Measurements from ENCODE around the gene AFAP1.

AFAP1 gene

DNA sequence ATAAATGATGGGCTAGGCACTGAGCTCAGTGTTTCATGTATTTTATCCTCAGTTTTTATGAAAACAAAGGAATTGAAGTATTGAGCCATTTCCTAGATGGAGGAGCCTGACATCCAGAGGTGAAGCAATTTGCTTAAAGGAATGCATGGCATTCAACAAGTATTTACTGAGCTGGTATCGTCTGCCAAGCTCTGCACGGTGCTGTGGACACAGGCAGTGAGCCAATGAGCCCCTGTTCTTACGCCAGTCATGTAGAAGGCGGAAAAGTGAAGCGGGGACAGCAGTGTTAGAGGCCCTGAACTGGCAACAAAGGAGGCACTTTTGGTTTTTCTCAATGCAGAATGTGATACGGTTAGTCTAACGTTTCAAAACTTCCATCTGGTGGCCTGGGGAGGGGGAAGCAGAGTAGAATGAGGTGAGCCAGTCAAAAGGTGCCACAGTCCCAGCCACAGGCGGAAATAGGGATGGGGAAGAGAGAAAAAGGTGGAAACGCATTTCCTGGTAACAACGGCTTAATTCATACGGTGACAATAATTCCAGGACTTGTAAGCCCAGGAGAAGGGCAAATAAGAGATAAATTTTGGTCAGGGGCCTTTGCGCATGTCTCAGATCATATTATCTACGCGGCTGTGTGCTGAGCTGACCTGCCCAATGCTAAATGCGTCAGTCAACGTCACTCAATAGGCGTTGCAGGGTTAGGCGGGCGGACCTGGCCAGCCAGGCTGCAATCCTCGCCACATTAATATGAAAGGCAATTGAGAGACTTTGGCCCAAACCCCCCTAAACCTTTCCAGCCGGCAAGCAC is 133.9 kb downstream of the AFAP1 start:
- peak in 5 of 51 donors; percentile 24 to 66 (median 37) for DNase-seq

DNA sequence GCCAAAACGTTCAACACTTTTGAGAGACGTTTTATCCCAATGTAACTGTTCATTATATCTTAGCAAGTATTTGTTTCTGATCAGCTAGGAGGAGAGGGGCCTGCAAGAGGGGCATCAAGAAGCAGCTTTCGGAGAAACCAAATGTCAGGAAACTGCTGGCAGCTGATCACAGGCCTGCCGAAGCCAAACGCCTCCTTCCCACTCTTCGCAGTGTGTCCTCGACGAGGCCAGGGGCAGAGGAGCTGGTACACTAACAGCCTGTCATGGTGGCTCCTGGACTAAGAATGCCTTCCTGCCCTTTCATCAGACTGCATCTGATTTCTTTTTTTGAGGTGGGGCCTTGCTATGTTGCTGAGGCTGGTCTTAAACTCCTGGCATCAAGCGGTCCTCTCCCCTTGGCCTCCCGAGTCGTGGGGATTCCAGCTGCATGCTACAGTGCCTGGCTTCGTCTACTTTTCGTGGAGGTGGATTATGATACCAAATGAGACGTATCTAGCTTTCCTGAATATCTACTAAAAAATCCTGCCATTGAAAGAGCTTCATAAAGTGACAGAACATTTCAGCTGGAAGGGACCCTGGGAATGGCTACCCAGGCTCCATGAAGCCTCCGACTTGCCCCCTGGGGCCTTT is 134.8 kb downstream of the AFAP1 start:
- DNase-seq = no peak

DNA sequence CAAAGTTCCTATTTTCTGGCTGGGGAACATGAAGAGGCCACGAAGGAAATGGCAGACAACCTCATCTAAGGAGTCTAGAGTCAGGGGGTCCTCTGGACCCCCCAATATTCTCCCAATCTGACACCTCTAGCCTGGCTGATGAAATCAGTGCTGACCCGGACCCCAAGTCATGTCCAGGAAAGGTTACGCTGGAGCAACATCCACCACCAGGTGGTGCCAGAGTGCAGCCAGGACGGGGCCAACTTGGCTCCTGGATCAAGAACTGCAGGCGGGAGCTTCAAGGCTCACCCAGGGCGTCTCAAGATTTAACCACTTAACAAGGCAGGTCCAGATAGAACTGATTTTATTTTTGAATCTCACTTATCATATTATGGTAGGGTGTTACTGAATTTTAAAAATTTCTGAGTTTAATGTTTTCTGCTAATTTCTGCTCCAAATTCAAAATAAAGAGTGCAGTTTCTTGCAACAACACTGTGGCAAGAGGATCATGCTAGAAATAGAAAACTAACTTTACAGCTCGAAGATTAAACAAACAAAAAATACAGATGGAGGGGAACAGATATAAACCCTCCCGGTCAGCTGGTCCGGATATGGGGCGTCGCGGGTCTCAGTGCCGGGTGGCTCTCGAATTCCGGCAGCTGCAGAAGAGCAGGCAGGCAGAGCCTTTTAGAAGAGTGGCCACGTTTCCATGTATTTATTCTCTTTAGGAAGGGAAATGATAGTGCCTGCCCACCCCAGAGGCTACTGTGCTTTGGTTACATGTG is 135.5 kb downstream of the AFAP1 start:
- DNase-seq = peak in 50 of 51 donors; percentile 2 to 88 (median 66)

DNA sequence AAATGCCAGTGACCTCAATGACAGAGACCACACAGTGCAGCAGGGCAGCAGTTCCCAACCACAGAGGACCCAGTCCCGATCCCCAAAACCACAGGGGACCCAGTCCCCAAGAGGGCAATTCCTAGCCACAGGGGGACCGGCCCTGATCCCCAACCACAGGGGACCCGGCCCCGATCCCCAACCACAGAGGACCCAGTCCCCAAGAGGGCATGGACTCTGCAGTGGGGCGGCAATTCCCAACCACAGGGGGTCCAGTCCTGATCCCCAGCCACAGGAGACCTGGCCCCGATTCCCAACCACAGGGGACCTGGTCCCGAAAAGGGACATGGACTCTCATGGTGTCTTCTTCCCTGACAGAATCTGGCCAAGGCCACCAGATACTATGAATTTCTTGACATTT is 136.3 kb downstream of the AFAP1 start:
- DNase-seq = no peak

DNA sequence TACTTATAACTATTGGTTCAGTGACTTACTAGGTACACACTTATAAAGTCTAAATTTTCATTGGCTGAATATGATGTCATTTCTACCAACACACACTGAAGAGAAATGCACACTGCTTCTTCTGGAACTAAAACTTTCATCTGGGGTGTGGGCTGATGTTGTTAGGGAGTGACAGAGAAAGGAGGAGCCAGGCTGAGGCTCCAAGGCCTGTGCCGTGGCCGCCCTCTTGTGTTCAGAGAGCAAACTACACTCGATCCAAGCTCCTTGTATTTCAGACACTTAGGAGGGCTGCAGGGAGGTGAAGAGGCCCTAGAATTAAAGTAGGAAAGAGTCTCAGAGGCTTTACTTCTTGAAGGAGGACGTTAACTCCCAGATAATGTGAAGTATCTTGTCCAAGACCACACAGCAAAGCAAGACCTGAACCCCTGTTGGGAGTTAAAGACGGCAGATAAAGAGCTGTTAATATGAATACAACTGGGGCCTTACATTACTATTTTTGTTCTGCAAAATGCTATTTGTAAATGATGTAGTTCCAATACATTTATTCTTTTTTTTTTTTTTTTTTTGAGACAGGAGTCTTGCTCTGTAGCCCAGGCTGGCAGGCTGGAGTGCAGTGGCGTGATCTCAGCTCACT is 137.5 kb downstream of the AFAP1 start:
- DNase-seq = peak in 46 of 51 donors; percentile 11 to 89 (median 60)

DNA sequence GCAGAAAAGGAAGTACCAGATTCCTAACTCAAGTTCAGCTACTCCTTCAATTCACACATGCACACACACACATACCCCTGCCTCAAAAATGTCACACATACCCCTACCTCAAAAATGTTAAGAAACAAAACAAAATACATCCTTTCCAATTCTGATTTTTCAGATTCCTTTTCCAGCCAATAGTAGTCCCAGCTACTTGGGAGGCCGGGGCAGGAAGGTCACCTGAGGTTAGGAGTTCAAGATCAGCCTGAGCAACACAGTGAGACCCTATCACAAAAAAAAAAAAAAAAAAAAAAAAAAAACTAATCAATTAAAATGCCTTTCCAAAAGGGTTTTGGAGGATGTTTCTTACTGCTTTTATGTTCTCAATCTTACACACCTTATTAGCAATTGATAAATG is 138.0 kb downstream of the AFAP1 start:
- no peak for DNase-seq

DNA sequence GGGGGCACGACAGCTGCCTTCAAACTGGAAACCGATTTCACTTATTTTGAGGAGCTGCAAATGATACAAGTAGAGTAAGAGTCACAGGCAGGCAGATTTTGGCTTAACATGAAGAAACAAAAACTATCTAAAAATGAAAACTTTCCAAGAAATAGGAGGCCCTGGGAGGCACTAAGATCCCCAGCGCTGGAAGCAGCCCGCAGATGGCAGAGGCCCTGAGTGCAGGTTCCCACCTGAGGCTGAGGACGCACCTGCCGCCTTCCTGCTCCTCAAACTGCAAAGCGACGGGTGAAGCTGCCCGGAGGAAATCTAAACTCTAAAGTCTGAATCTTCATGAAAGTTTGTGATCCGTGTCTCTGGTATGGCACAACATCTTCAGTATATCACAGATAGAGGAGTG is 138.7 kb downstream of the AFAP1 start:
- DNase-seq = no peak

DNA sequence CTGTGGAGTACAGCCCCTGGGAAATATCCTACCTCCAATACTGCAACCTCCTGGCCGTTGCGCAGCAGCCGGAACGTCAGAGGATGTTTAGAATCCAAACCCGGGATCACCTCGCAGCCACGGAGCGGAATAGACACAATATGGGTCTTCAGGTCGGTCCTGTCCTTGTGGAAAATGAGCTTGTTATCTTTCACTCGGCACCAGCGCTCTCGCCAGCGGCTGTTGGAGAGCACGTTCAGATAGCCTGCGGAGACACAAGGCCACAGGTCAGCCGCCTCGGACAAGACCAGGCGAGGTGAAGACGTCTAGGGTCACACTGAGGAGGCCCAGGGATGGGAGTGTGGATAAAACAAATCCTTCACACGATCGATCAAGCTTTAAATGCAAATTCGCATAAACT is 139.3 kb downstream of the AFAP1 start:
- DNase-seq = no peak

DNA sequence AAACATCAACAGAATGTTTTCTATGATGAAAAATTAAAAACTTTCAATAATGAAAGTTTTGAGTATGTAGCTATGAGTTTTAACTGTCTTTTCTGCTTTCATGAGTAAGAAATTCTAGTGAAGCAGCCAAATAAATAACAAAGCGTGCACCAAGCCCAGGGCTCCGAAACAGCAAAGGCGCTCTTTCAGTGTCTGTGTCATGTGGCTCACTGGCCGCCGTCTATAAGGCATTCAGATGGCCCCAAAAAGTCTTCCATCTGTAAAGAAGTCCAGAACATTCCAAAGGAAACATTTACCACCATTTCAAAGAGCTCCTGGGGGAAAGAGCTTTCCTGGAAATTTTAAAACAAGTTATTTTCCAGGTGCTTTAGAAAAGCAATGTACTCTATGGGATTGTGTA is 139.9 kb downstream of the AFAP1 start:
- DNase-seq = peak in 12 of 51 donors; percentile 14 to 49 (median 26)

DNA sequence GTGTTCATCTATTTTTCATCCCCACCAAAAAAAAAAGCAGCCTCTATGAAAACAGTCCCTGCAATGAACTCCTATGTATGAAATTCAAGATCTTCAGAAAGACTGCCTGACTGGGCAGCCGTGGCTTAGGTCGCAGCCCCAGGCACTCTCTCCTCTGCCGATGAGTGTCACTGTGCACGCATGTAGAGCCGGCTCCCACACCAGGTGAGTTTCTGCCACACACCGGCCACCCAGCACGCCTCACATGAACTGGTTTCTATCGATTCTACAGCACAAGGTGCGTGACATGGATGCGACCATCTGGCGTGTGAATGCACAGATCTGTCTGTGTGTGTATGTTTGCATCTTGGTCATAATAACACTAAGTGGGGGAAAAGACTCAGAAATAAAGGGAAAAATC is 140.4 kb downstream of the AFAP1 start:
- DNase-seq = no peak

DNA sequence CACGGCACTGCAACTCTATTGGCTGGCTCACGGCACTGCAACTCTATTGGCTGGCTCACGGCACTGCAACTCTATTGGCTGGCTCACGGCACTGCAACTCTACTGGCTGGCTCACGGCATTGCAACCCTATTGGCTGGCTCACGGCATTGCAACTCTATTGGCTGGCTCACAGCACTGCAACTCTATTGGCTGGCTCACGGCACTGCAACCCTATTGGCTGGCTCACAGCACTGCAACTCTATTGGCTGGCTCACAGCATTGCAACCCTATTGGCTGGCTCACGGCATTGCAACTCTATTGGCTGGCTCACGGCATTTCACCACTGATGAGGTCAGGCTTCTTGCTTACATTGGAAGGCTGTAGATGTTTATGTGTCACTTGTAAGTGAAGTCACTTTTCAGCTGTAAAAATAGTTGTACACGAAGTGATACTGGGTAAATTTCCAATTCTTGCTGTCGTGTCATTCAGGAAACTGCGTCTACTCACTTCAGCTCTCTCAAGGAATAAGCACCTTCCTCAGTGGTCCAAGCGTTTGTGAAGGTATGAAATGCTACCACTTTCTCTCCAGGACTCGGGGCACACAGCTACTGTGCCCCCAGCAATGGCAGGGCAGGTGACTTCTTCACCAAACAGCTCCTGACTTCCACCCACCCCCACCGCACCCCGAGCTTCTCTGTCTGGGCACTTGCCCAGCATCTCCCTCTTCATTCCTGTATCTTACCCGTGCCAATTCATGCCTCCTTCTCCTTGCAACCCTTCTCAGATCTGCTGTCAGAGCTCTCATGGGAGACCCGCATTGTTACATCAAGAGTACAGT is 141.3 kb downstream of the AFAP1 start:
- DNase-seq = no peak

DNA sequence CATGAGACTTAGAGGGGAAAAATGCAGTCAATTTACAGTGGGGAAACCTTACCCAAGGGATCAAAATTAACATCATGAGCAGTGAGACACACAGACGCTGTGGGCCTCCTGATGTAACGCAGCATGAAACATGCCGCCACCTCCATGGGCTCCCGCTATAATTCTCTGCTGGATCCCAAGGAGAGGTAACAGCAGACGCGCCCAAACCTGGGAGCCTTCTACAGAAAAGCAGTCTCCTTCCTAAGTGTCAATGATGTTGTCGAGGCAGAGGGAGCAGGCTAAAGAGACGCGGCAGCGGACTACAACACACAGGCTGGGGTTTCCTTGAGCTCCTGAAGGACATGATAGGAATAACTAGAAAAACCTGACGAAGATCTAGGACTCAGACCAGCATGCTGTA is 142.3 kb downstream of the AFAP1 start:
- no peak for DNase-seq

DNA sequence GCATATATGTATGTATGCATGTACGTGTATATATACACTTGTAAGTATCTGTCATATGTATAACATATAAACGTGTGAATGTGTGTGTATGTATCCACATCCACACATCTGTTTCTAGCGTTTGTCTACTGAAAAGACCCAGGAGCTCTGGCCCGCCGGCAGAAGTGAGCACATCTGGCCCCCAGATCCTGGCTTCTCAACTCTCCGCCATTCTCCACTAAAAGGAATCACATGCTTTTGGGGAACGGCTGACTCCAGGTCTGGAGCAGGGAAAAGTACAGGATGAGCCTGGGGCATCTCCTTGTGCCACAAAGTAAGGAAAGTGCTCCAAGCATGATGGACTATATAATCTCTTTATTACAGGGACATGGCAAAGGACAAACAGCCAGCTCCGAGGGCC is 143.7 kb downstream of the AFAP1 start:
- DNase-seq = no peak

DNA sequence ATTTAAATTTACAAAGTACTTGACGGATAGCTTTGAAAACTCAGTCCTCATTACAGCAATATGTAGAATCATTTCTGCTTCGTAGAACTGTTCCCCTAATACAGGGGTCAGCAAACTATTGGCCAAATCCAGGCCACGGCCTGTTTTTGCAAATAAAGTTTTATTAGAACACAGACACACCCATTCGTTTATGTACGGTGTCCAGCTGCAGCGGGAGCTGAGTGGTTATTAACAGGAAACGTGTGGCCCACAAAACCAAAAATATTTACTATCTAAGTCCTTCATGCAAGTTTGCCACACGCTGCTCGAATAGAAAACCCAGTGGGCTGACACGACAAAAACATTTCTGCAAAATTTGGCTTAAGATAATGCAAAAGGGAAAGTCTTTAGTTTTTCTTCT is 146.5 kb downstream of the AFAP1 start:
- no peak for DNase-seq

DNA sequence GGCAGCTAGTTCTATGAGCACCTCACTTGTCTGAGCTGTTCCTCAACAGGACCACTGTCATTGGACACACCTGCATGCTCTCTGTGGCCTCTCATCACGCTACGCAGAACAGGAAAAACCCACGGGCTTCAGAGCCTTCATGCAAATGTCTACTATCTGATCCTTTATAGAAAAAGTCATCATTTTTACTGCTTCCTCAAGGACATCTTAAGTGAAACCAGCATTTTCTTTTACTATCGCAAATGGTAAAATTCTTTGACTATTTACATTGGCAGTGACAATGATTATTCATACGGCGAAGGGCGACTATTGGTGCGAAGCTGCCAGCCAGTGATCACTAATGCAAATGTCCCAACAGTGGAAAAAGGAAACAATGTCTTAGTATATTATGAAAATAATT is 147.0 kb downstream of the AFAP1 start:
- DNase-seq = no peak

DNA sequence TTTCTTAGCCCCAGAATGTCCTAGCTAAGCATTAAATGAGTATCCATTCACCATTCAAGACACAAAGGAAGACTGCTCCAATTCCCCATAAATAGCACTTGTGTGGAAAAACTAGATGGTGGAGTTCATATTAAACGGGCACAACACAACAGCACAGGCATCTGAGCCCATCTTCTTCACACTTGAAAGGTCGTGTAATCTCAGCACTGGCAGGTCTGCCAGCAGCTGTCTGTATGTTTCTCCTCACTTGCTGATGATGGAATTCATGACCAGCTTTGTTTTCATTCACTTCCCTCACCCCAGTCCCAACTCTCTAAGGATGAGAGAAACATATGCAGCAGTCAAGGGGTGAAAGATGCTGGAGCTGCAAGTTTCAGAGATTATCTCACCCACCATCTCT is 148.7 kb downstream of the AFAP1 start:
- DNase-seq = no peak

DNA sequence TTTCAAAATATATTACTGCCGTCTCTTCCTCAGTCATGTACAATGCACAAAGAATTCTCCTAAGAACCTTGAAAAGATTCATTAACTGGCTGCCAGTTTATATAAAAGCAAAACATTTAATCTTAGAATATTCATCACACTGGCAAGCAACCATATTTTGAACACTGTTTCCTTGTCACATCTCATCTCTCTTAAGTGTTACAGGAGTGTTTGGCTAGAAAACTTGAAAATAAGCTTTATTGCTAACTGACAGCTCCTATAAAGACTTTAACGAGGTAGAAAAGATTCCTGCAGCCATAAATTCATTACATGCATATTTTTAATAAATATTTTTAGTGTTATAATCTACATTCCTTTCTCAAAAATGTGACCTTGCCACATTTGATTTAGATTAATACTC is 149.6 kb downstream of the AFAP1 start:
- no peak for DNase-seq

DNA sequence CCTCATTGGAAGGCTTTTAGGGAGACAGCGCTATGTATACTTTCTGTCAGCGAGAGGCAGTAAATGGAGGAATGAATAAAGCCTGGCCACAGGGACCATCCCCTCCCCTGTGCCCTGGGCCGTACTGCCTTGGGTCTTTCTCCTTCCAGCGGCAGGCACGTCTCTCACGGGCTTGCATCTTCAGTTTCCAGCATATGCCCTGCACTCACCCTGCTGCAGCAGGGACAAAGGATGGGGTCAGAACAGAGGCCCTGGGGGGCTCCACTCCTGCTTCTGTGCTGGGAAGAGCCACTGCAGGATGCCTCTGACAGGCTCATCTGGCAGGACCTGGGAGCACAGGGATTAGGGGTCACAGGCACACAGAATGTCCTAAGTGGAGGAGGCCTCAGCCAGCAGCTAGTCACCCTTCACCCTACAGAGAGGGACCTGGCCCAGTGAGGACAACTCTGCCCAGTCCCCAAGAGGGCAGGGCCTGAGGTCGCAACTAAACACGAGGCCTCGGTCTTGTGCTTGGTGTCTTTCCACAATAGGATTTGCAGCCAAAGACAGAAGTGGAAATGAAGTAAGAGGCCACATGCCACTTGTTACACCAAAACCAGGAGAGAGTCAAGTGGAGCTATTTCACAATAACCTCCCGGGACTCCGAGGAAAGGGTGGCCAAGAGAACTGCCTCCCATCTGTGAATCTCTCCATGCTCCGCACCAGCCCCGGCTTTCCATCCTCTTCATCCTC is 150.8 kb downstream of the AFAP1 start:
- no peak for DNase-seq

DNA sequence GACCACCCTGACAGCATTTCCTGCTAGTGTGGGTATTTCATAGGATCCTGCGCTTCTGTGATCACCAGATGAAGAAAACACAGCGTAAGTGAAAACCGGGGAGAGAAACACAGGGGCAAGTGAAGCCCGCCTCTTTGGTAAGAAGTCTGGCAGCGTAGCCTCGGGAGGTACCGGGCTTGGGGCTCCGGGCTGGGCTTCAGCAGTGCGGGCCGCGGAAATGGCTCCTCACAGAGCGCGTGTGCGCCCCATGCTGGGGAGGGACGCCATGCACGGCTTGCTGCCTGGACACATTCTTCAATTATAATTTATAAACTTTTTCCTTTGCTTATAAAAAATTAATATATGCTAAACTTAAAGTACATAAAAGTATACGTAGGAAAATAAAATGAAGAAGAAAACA is 151.5 kb downstream of the AFAP1 start:
- no peak for DNase-seq

DNA sequence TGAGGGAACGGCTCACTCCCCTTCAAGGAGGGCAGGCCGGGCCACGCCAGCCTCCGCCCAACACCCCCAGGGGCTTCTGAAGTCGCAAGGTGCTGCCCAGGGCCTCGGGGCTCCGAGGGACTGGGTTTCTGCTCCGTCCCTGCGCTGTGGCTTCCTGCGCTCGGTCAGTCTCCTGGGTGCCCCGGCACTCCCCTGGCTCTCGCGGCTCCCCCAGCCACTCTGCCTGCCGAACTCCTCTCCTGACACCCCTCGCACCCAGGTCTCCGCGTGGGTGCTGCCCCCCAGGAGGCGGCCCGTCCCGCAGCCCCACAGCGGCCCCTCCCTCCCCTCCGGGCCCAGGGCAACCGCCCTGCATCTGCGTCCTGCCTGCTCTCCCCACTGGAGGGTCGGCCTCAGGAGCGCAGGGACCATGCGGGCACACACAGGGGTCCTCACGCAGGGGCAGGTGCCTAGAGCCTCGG is 151.9 kb downstream of the AFAP1 start:
- no peak for DNase-seq

Data from hypothalamus (tissue), 51 donors.